Liver (tissue), 9 donors: ENCODE data around the gene SPTLC1. TPM values are rescaled to one million over a fixed set of nuclear protein-coding genes. Genes with fewer than 3 reads are reported as not detected.
"Not testable (repeated sequence)": the region's sequence is repeated elsewhere in the genome, so short reads cannot be mapped to it uniquely, and the experiment has no call there.

Experiments used
- DNase-seq: peaks from one replicate; pipeline ENCODE4 v3.0.0-alpha.2; 2017; ENCODE audit warnings: low spot score
- H3K27ac ChIP-seq, 2 donors: one replicate each; pipeline ENCODE4 v1.7.0; 2013; ENCODE audit warnings: inconsistent platforms in 2 of 2, low read length in 2 of 2, control low read depth in 1 of 2, low read depth in 1 of 2, mild to moderate bottlenecking in 1 of 2
- H3K27me3 ChIP-seq, 4 donors: one replicate each; pipeline versions ENCODE4 v1.6.1 to v1.7.0; 2013; ENCODE audit warnings: low read length in 3 of 4, inconsistent platforms in 1 of 4, mild to moderate bottlenecking in 1 of 4, moderate library complexity in 1 of 4; ENCODE audit not compliant: control insufficient read depth in 4 of 4, insufficient read depth in 4 of 4
- H3K36me3 ChIP-seq, 4 donors: one replicate each; pipeline versions ENCODE4 v1.6.1 to v1.7.0; 2013; ENCODE audit warnings: low read length in 3 of 4, mild to moderate bottlenecking in 3 of 4, low read depth in 1 of 4, moderate library complexity in 1 of 4; ENCODE audit not compliant: control insufficient read depth in 4 of 4, insufficient read depth in 3 of 4
- H3K4me1 ChIP-seq, 4 donors: one replicate each; pipeline versions ENCODE4 v1.6.1 to v1.7.0; 2013; ENCODE audit warnings: low read length in 3 of 4, mild to moderate bottlenecking in 3 of 4, moderate library complexity in 1 of 4; ENCODE audit not compliant: control insufficient read depth in 4 of 4, insufficient read depth in 4 of 4
- H3K4me3 ChIP-seq, 3 donors: one replicate each; pipeline versions ENCODE4 v1.6.1 to v1.7.0; 2013; ENCODE audit warnings: low read length in 3 of 3, control low read depth in 1 of 3, low read depth in 1 of 3, mild to moderate bottlenecking in 1 of 3
- H3K9ac ChIP-seq, 2 donors: one replicate each; pipeline ENCODE4 v1.7.0; 2013; ENCODE audit warnings: low read length in 2 of 2, mild to moderate bottlenecking in 2 of 2, moderate library complexity in 2 of 2, control low read depth in 1 of 2, low read depth in 1 of 2
- H3K9me3 ChIP-seq, 4 donors: one replicate each; pipeline versions ENCODE4 v1.6.1 to v1.7.0; 2013; ENCODE audit warnings: low read length in 3 of 4; ENCODE audit not compliant: control insufficient read depth in 4 of 4
- EGR1 ChIP-seq, 2 donors: IDR thresholded peaks; 2 replicates each; pipeline ENCODE4 v1.6.1; 2016 to 2018; ENCODE audit warnings: antibody characterized with exemption in 2 of 2, low read depth in 2 of 2
- FOXA1 ChIP-seq: IDR thresholded peaks from 2 replicates; pipeline ENCODE4 v1.6.1; 2016; ENCODE audit warnings: antibody characterized with exemption
- FOXA2 ChIP-seq: IDR thresholded peaks from 2 replicates; pipeline ENCODE4 v1.6.1; 2016; ENCODE audit warnings: antibody characterized with exemption
- GABPA ChIP-seq, 2 donors: IDR thresholded peaks in 1 of 2; conservative IDR thresholded peaks in 1 of 2; 2 replicates each; pipeline ENCODE4 v1.6.1; 2016; ENCODE audit warnings: antibody characterized with exemption in 2 of 2, mild to moderate bottlenecking in 1 of 2, moderate library complexity in 1 of 2
- HNF4G ChIP-seq: IDR thresholded peaks from 2 replicates; pipeline ENCODE4 v1.6.1; 2016; ENCODE audit warnings: antibody characterized with exemption
- NR2F2 ChIP-seq: IDR thresholded peaks from 2 replicates; pipeline ENCODE4 v1.6.1; 2016; ENCODE audit warnings: antibody characterized with exemption
- RAD21 ChIP-seq, 2 donors: IDR thresholded peaks; 2 replicates each; pipeline ENCODE4 v1.6.1; 2016; ENCODE audit warnings: antibody characterized with exemption in 2 of 2, mild to moderate bottlenecking in 2 of 2
- RXRA ChIP-seq, 2 donors: IDR thresholded peaks; 2 replicates each; pipeline ENCODE4 v1.6.1; 2017 to 2018; ENCODE audit warnings: antibody characterized with exemption in 2 of 2, mild to moderate bottlenecking in 1 of 2
- SP1 ChIP-seq: IDR thresholded peaks from 2 replicates; pipeline ENCODE4 v1.6.1; 2018; ENCODE audit warnings: antibody characterized with exemption, mild to moderate bottlenecking
- TAF1 ChIP-seq: conservative IDR thresholded peaks from 2 replicates; pipeline ENCODE4 v1.6.1; 2016; ENCODE audit warnings: antibody characterized with exemption, mild to moderate bottlenecking
- YY1 ChIP-seq: IDR thresholded peaks from 2 replicates; pipeline ENCODE4 v1.6.1; 2016; ENCODE audit warnings: antibody characterized with exemption, mild to moderate bottlenecking
- WGBS: extraction: QIAGEN DNeasy Blood & Tissue Kit; methylation state at CpG from one replicate; pipeline ENCODE4 v1.1.7; 2013; 5-methylcytosine and 5-hydroxymethylcytosine counted together
- polyA plus RNA-seq, 2 donors: library from polyadenylated mRNA; stranded (reverse) in 1 of 2; unstranded in 1 of 2; fragments of 200-250 nt in 1 of 2; fragments of >200 nt in 1 of 2; fragmentation: Nextera tagmentation in 1 of 2; extraction: Ambion mirVana in 1 of 2; gene quantifications; one replicate each; pipeline versions ENCODE4 v1.2.1 to v1.2.3, GENCODE V29; 2013 to 2015
- total RNA-seq, 2 donors: library from RNA; depleted of rRNA; stranded (reverse); fragments of >200 nt; gene quantifications; one replicate each; pipeline ENCODE4 v1.2.3, GENCODE V29; 2014
- TF ChIP-seq, protein P1 (sequence below): fragments of 150-350 bp; IDR thresholded peaks from 2 replicates; pipeline ENCODE4 v1.5.1; 2017; ENCODE audit warnings: improper control_type of control experiment, low read depth, low read length; ENCODE audit not compliant: missing input control
- TF ChIP-seq, protein P2 (sequence below): IDR thresholded peaks from 2 replicates; pipeline ENCODE4 v1.6.1; 2016; ENCODE audit warnings: antibody characterized with exemption
- TF ChIP-seq, protein P3 (sequence below): IDR thresholded peaks from 2 replicates; pipeline ENCODE4 v1.6.1; 2016; ENCODE audit warnings: antibody characterized with exemption, mild to moderate bottlenecking
- donor health status: healthy.
- donor health status: healthy.
- donor health status: healthy.
- donor health status: healthy.
- donor health status: healthy.

The SPTLC1 gene
- total and polyA plus RNA-seq, 4 donors = 9.9 to 38.0 (median 19.8) TPM

DNA sequence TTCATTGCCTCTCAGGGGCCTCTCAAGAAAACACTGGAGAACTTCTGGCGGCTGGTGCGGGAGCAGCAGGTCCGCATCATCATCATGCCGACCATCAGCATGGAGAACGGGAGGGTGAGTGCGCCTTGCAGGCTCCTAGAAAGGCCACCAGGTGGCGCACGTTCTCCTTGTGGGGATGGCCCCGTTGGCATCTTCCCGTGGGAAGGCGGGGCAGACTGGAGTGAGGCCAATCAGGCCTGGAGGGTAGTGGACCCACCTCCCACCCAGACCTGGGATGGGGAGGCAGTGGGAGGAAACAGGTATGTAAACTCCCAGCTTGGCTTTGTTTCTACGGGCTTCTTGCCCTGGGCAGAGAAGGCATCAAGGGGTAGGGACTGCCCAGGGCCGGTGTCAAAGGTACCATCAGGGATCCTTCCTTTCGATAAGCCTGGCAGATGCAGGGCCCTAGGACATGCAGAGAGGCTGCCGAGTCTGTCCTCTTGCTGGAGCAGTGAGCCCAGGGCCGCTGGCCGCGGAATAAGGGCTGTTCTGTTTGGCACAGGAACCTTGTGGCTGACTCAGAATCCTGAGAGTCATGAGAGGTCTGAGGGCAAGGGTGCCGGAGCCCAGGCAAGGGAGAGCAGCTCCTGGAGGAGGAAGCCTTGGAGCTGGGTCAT, 18.9 kb upstream of the SPTLC1 start:
- no peaks in the 10 kb centered on the region for H3K27me3 ChIP-seq
- peaks cover 0 to 6% (median 2%) of the 10 kb centered on the region in 4 donors for H3K4me1 ChIP-seq
- H3K36me3 ChIP-seq = no peaks in the 10 kb centered on the region
- H3K4me3 ChIP-seq = no peak overlapping the region
- H3K27ac ChIP-seq = no peak overlapping the region
- no peak overlapping the region for H3K9ac ChIP-seq
- peak; percentile 80 for DNase-seq
- TF ChIP-seq, protein P1, sequence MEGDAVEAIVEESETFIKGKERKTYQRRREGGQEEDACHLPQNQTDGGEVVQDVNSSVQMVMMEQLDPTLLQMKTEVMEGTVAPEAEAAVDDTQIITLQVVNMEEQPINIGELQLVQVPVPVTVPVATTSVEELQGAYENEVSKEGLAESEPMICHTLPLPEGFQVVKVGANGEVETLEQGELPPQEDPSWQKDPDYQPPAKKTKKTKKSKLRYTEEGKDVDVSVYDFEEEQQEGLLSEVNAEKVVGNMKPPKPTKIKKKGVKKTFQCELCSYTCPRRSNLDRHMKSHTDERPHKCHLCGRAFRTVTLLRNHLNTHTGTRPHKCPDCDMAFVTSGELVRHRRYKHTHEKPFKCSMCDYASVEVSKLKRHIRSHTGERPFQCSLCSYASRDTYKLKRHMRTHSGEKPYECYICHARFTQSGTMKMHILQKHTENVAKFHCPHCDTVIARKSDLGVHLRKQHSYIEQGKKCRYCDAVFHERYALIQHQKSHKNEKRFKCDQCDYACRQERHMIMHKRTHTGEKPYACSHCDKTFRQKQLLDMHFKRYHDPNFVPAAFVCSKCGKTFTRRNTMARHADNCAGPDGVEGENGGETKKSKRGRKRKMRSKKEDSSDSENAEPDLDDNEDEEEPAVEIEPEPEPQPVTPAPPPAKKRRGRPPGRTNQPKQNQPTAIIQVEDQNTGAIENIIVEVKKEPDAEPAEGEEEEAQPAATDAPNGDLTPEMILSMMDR = peak; percentile 85
- no peak for TF ChIP-seq FOXA2
- no peak for TF ChIP-seq TAF1
- TF ChIP-seq YY1 = no peak
- TF ChIP-seq RAD21 (IDR thresholded peaks at IDR 0.05) = peak; percentile 79 to 91
- H3K9me3 ChIP-seq = no peaks in the 10 kb centered on the region
- 15% methylated on average over 19 of the region's 19 CpGs for WGBS

DNA sequence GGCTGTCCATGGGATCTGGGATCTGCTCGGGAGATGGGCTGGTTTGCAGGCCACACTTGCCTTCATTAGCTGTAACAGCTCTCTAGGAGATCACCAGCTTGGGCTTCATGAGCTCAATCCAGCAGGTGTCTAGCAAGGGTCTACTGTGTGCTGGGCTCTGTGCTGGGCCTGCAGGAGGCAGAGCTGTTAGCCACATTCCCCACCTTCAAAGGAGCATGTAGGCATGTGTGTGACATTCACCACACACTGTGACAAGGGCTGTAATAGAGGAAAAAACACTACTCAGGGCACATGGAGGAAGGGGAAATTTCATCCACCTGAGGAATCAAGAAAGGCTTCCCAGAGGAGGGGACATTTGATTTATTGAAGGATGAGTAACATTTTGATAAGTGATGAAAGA, 17.7 kb upstream of the SPTLC1 start:
- not testable (repeated sequence) for H3K9me3 ChIP-seq, H3K27ac ChIP-seq, H3K4me3 ChIP-seq, H3K9ac ChIP-seq, H3K4me1 ChIP-seq, DNase-seq, H3K36me3 ChIP-seq, H3K27me3 ChIP-seq
- WGBS = 98% methylated on average over 1 of the region's 1 CpG

DNA sequence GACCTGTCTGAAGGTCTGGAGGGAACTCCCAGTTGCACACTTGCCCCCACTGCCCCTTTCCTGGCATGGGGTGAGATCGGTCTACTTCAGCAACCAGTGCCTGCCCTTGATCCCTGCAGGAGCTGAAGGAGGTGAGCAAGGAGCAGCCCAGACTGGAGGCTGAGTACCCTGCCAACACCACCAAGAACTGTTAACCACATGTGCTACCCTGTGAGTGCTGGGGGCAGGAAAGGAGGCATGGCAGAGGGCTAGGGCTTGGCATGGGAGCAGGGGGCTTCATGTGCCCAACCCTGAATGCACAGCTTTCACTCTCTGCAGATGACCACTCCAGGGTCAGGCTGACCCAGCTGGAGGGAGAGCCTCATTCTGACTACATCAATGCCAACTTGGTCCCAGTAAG, 17.3 kb upstream of the SPTLC1 start:
- Histone ChIP-seq H3K4me1 (peaks cover 0 to 6% (median 1%) of the 10 kb centered on the region in 4 donors), H3K4me3 (no peak overlapping the region), H3K36me3 (no peaks in the 10 kb centered on the region), H3K27ac (no peak overlapping the region), H3K27me3 (no peaks in the 10 kb centered on the region), H3K9me3 (no peaks in the 10 kb centered on the region), H3K9ac (no peak overlapping the region)
- 96% methylated on average over 1 of the region's 1 CpG for WGBS
- TF ChIP-seq, protein P2, sequence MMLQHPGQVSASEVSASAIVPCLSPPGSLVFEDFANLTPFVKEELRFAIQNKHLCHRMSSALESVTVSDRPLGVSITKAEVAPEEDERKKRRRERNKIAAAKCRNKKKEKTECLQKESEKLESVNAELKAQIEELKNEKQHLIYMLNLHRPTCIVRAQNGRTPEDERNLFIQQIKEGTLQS = no peak
- DNase-seq = no peak

DNA sequence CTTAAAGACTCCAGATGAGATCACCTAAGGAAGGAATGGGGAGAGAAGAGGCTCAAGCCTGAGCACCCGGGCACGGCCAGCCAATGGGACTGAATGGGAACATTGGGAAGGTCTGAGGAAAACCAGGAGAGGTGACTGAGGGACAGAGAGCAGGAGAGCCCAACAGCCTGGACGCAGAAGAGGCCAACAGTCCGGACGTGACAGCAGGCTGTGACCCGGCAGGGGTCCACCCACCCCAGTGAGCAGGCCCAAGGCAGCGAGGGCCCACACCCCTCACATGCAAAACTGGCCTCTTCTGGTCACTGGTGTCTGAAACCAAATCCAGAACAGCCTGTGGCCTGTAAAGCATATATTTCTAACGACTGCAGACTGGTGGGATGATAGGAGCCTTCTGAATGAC, 7.6 kb upstream of the SPTLC1 start:
- no peak overlapping the region for H3K27ac ChIP-seq
- no peak overlapping the region for H3K9ac ChIP-seq
- no peak overlapping the region for H3K4me3 ChIP-seq
- H3K36me3 ChIP-seq = no peaks in the 10 kb centered on the region
- H3K9me3 ChIP-seq = no peaks in the 10 kb centered on the region
- WGBS = 70% methylated on average over 8 of the region's 8 CpGs
- DNase-seq = no peak
- H3K4me1 ChIP-seq = no peaks in the 10 kb centered on the region
- TF ChIP-seq YY1 = no peak
- TF ChIP-seq, protein P1 = no peak
- no peak for TF ChIP-seq NR2F2
- TF ChIP-seq FOXA2 = no peak
- TF ChIP-seq TAF1 = no peak
- TF ChIP-seq RXRA (IDR thresholded peaks at IDR 0.05) = no peak
- no peak for TF ChIP-seq EGR1 (IDR thresholded peaks at IDR 0.05; ENCODE audit: low read depth in 2 of 2)
- no peak for TF ChIP-seq FOXA1
- no peak for TF ChIP-seq HNF4G
- no peak for TF ChIP-seq GABPA (IDR thresholded peaks at IDR 0.05 in 1 of 2, conservative IDR thresholded peaks at IDR 0.05 in 1 of 2)
- TF ChIP-seq SP1 = no peak
- TF ChIP-seq, protein P3, sequence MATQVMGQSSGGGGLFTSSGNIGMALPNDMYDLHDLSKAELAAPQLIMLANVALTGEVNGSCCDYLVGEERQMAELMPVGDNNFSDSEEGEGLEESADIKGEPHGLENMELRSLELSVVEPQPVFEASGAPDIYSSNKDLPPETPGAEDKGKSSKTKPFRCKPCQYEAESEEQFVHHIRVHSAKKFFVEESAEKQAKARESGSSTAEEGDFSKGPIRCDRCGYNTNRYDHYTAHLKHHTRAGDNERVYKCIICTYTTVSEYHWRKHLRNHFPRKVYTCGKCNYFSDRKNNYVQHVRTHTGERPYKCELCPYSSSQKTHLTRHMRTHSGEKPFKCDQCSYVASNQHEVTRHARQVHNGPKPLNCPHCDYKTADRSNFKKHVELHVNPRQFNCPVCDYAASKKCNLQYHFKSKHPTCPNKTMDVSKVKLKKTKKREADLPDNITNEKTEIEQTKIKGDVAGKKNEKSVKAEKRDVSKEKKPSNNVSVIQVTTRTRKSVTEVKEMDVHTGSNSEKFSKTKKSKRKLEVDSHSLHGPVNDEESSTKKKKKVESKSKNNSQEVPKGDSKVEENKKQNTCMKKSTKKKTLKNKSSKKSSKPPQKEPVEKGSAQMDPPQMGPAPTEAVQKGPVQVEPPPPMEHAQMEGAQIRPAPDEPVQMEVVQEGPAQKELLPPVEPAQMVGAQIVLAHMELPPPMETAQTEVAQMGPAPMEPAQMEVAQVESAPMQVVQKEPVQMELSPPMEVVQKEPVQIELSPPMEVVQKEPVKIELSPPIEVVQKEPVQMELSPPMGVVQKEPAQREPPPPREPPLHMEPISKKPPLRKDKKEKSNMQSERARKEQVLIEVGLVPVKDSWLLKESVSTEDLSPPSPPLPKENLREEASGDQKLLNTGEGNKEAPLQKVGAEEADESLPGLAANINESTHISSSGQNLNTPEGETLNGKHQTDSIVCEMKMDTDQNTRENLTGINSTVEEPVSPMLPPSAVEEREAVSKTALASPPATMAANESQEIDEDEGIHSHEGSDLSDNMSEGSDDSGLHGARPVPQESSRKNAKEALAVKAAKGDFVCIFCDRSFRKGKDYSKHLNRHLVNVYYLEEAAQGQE = no peak
- H3K27me3 ChIP-seq = no peaks in the 10 kb centered on the region
